Inflammatory macrophage (primary cell): ENCODE measurements around the gene FBLN2.

Experiments used
- DNase-seq, 2 donors: peaks; one replicate each; pipeline ENCODE4 v3.0.0-alpha.2; 2020 to 2022

Gene FBLN2

DNA sequence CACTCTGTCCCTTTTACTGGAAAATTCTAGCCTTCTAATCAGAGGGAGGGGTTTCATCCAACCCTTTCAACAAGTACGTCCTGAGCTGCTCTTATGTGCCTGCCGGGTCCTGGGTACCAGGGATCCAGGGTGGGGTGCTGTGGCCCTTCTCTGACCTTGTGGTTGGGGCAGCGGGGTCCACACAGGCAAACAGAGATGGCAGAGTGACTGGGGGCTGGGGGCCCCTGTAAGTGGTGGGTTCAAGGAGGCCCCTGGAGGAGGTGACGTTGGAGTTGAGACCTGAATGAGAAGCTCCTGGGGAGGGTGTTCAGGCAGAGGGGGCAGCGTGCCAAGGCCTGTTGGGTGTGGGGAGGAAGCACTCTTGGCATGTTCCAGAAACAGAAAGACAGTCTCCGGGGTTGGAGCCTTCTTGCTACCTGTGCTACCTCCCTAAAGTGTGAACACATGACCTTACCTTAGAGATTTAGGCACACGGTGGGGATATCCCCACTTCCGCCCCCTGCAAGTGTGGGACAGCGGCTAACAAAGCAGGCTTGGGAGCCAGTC is 78.1 kb downstream of the FBLN2 start:
- DNase-seq = no peak

DNA sequence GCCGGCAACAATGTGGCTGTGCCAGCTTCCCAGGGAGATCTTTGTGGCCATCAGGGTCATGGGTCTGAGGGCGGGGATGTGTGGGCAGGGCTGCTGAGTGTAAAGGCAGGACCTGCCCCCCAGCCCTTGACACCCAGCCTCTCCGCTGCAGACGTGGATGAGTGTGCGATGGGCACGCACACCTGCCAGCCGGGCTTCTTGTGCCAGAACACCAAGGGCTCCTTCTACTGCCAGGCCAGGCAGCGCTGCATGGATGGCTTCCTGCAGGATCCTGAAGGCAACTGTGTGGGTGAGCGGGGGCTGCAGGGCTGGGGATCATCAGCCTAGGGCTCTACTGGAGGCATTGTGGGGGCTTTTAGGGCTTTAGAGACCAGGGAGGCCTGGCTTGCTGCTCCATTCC is 78.8 kb downstream of the FBLN2 start:
- no peak for DNase-seq

DNA sequence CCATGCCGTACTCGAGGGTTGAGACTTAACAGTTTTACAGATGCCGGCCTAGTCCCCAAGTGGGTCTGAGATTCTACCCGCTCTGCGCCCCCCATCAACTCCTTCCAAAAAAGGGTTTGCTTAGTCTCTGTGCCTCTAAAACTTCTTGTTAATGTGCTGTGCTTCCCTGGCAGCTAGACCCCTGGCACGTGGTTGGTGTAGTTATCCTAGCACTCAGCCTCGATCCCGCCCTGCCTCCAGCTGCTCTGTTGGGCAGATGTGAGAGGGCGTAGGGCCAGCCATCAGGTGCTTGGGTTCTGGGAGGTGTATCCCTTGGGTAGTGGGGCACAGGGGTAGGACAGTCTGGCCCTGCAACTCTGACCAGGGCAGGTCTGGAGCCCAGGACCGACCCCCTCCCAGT is 79.5 kb downstream of the FBLN2 start:
- DNase-seq = no peak

DNA sequence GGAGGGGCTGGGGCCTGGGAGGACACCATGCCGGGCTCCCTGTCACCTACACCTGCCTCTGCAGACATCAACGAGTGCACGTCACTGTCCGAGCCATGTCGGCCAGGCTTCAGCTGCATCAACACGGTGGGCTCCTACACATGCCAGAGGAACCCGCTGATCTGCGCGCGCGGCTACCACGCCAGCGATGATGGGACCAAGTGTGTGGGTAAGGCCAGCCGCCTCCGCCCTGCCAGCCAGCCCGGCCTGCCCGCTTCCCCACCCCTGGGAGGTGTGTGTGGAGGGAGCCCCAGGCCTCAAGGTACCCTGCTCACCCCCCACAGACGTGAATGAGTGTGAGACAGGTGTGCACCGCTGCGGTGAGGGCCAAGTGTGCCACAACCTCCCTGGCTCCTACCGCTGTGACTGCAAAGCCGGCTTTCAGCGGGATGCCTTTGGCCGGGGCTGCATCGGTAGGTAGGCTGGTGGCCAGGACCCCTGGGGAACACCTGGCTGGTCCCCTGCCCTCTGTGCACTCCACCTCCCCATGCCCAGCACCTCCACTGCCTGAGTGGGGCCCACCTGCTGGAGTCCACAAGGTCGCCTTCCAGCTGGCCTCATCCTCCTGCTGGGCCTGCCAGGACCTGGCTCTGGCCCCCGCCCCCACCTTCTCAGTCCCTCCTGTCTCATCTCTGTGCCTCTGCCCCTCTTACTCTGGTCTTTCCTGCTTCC is 80.1 kb downstream of the FBLN2 start:
- DNase-seq = no peak

DNA sequence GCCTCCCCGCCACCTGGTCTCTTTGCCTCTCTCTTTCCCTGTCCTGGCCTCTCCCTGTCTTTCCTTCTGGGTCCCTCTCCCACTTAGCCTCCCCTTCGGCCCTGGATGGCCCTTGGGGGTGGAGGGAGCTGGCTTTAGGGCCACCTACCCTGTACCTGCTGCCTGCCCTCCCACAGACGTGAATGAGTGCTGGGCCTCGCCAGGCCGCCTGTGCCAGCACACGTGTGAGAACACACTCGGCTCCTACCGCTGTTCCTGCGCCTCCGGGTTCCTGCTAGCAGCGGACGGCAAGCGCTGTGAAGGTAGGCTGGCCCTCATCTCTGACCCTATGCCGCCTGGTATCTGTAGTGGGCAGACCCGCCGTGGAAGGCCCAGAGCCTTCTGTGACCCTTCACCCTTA is 80.7 kb downstream of the FBLN2 start:
- no peak for DNase-seq

DNA sequence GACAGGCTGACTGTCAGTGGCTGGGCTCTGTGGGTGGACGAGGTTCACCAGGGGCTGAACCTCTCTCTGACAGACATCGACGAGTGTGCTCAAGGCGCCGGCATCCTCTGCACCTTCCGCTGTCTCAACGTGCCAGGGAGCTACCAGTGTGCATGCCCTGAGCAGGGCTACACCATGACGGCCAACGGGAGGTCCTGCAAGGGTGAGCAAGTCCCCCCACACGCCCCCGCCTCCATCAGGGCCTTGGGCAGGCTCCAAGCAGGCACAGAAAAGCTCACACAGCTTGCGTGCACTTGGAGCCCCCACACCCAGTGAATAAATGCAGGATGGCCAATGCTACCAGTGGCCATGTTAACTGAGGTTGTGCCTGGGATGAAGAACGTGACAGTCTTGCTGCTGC is 82.3 kb downstream of the FBLN2 start:
- no peak for DNase-seq

DNA sequence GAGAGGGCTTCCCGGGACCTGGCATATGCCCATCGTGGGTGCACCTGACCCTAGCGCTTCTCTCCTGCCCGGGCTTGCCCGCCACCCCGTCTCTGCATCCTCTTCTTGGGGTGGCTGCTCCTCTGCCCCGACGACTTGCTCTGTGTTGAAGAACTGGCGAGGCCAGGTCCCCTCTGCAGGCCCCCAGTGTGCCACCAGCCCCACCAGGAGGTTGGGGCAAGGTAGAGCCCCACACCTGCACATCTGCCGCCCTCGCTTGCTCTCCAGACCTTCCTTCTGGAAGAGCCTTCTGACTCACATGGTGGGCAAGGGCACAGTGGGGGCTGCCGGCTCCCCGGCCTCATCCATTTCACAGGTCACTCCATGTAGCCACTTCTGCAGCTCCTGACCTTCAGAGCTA is 84.3 kb downstream of the FBLN2 start:
- DNase-seq = no peak

DNA sequence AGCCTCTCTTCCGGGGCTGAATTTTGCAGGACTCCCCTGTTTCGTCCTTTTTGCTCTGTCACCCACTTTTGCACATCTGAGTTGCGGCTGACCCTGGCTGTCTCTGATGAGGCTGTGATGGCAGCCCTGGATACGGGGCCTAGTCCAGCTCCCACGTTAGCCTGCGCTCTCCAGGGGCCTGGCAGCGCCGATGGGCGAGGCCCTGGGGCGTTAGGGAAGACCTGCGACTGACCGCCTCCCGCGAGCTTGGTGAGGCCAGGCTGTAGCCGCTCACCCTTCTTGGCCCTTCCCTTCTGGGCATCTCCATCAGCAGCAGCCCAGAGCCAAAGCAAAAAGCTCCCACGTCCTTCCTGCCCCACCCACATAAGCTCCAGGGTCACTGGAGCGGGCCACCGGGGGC is 85.2 kb downstream of the FBLN2 start:
- DNase-seq = no peak

DNA sequence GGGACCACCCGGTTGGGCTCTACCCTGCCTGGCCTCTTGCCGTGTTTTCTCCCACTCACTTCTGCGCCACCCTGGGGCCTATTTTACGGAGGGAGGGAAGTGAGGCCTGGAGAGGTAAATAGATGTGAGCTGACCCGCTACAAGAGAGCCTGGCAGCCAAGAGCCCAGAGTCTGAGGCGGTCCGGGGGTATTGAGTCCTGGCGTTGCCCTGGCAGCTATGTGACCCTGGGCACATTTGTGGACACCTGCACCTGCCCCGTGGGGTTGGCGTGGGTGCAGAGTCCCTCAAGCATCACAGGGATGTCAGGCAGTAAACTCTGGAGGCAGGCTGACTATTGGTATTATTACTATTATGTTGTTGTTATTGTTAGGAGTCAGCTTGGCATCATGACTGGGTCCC is 85.7 kb downstream of the FBLN2 start:
- DNase-seq = no peak

DNA sequence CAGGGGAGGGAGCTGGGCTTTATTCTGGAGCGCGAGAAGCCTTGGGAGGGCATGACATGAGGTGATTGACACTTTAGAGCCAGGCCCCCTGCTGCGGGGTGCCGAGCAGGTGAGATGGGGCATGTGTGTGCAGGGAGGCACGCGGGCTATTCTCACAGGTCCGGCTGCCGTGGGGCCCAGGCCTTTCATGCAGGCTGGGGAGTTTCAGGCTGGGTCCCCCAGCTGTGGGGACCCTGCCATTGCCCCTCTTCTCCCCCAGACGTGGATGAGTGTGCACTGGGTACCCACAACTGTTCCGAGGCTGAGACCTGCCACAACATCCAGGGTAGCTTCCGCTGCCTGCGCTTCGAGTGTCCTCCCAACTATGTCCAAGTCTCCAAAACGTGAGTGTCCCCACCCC is 87.3 kb downstream of the FBLN2 start:
- DNase-seq = no peak

DNA sequence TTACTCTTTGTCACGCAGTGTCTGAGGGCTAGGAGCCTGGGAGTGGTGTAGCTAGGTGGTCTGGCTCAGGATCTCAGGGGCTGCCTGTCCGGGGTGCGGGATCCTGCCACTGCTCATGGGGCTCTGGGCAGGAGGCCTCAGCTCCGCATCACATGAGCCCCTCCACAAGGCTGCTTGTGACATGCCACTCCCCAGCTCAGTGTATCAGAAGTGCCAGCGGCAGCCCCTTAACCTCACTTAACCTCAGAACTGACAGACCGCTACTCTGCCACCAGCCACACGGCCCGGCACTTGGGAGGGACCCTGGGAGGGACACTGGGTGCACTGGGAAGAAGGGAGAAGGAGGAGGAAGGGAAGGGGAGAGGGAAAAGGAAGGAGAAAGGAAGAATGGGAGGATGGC is 87.9 kb downstream of the FBLN2 start:
- DNase-seq = no peak

DNA sequence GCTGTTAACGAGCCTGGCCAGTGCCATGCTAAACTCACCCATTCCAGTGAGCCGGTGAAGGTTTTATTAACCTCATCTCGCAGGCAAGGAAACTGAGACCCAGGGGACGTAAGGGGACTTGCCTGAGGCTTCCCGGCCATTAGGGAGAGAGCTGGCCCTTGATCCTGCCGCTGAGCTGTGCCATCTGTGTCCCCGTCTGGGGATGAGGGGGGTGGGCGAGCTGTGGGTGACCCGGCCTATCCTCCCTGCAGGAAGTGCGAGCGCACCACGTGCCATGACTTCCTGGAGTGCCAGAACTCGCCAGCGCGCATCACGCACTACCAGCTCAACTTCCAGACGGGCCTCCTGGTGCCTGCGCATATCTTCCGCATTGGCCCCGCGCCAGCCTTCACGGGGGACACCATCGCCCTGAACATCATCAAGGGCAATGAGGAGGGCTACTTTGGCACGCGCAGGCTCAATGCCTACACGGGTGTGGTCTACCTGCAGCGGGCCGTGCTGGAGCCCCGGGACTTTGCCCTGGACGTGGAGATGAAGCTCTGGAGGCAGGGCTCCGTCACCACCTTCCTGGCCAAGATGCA is 88.5 kb downstream of the FBLN2 start:
- no peak for DNase-seq

DNA sequence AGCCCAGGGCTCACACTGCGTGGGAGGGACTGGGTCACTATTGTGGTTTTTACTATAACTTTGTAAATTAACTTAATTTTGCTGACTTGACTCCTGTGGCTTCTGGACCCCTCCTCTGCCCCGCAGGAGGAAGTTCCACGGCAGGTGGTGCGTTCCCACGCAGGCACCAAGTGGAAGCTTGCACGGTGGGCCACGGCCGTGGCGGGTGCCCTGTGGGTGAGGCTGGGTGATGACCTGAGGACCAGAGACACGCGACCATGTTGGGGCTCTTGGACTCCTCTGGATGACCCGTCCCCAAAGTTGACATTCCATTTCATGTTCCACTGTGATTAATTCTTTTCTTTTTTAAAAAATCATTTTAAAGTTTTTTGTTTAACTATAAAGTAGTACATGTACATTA is 89.0 kb downstream of the FBLN2 start:
- no peak for DNase-seq

DNA sequence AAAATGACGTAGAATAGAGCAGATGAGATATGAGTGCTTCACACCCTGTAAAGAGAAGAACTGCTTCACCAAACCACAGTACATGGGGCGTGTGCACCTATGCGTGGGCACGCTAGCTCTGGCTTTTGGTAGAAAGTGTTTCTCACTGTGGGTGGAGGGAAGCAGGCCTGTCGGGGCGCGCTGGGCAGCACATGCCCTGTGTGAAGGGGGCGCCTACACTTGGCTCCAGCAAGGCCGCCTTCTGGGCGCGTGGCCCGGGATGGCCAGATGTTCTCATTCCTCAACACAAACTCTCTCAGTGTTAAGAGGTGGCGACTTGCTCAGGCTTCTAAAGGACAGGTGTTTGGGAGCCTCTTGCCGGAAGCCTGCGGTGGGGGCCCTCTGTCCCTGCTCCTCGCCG is 90.0 kb downstream of the FBLN2 start:
- DNase-seq = no peak

DNA sequence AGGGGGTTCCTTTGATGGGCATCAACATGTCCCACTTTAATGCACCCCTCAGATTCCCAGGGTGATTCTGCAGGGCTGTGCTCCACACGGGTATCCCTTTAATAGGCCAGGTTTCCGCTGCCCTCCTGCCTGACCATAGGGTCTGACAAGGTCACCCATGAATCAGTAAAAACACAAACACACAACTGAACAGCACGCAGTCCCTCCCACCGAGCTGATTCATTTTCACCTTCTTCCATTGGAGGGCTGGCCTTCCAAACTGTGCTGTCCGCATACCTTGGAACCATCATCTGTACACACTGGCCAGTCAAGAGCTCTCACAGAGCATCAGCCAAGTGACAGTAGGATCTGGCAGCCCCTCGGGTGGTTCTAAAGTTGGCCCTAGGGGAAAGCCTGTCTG is 93.7 kb downstream of the FBLN2 start:
- no peak for DNase-seq

DNA sequence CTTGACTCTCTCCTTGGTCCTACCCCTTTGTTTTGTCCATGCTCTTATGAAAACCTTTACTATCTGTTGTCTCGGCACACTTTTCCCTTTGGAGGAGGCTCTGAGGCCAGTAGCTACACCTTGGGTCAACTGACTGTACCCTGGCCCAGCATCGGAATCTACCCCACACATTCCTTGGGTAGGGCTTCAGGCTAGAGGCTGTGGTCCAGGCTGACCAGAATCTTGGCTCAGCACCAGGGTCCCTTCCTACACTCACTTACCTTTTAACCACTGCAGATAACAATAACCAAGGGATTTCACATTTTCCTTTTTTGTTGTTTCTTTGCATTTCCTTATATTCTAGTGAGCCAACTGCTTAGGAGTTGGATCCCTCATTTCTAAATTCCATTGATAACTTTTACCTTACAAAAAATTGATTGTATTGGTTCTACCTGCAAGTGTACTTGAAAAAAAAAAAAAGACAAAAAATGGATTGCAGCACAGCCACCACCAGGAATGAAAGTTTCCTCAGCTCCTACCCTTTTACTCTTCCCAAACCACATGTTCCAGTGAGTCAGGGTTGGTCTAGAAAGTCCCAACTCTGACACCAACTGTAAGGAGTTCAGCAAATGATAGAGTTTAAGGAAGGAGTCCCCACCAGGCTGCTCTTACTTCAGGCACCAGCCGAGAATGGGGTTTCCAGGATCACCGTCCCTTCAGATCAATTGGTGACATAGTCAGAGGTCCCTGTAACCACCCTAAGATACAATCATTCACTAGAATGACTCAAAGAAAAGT is 95.6 kb downstream of the FBLN2 start:
- DNase-seq = no peak

DNA sequence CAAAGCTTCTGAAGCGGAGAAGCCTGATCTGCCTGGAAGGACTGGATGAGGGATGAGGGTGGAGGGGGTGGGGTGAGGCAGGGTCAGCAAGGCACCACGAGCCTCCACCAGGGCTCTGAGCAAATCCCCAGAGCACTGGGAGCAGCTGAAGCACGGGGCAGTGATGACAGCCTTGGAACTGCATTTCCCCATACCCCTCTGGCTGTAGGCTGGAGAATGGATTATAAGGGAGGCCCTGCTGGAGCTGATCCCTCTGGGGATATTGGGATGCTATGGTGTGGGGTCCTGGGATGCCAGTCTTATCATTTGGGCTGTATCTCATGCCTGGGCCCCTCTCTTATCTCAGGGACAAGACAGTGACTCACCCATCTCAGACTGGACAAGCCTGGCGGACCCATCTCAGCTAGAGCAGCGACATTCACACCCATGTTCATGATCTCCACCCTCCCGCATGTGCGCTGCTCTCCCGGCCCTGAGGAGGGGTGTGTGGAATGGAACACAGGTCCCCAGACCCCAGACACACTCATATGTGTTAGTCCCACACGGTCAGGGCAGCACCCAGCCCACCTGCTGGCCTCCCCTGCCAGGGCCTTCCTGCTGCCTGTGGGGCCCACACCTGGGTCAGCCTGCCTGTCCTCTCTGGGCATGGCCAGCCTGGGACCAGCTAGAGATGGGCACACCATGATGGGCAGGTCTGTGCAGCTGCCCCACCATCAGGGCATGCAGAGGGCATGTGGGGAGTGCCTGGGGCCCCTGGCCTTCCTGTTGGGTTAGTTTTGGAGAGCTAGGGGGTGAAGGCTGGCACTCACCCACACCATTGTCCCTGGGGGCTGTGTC is 97.1 kb downstream of the FBLN2 start:
- DNase-seq = no peak

DNA sequence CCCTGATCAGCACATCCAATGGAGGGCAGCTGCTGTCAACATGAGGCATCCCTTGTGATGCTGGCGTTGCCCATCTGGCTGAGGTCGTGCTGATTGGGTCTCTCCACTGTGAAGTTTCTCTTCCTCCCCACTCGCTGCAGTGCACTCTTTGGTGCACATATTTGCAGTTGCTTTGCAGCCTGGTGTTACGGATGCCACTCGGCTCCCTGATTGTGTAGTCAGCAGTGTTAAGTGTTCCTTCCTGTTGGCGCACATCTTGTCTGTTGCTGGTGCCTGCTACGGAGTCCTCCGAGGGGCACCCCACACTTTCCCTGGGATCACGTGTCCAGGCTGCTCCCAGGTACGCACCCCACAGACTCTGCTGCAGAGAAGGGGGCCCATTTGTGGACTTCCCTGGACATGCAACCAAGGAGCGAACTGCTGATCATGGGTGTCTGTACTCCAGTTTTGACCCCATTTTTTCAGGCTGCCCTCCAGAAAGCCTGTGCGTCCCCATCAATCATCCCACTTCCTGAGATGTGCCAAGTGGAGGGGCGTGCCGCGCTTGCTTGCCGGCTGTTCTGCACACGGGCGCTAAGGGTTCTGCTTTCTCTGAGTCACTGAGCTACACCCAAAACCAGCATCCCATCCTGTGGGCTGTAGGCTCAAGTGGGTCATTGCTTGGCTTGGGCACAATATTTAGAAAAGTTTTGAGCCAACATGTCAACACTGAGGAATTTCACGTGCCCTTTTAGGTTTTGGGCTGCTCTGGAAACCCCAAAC is 98.6 kb downstream of the FBLN2 start:
- DNase-seq = peak; percentile 50 to 54

DNA sequence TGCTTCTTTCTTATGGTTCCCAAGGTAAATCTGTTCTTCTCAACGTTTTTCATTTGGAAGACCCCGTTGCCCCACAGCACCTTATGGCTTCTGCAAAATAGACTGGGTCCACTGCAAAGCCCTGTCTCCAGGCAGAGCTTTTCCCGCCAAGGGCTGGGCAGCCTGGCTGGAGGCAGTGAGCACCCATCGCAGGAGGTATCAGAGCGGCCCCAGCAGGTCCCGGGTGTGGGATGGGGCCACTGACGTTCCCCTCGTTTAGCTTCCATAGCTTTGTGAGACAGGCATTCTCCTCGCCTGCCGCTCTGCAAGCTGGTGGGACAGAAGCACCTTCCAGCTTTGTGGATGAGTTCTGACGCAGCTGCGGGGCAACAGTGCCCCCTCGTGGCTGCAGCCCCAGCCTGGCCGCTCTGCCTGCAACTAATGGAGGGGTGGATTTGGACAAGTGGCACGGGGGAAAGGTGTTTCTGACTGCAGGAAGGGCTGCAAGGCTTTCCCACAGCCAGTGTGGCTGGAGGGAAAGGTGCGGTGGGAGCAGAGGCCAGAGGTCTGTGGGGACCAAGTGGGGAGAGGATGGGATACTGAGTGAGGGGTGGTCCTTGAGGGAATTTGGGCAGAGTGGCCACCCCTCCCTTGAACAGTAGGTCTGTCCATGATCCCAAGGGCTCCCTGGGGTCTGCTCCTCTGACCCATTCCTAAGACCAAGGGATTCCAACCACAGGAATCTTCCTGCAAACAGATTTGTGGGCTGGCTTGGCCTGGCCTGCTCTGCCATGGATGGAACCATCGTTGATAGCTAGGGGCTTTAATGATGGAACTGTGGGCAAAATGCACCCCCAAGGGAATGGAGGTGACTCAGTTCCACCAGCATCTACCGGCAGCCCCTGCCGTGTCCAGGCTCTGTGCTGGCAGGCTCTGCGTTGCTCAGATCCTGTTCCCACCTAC is 99.4 kb downstream of the FBLN2 start:
- peak; percentile 67 to 77 for DNase-seq

DNA sequence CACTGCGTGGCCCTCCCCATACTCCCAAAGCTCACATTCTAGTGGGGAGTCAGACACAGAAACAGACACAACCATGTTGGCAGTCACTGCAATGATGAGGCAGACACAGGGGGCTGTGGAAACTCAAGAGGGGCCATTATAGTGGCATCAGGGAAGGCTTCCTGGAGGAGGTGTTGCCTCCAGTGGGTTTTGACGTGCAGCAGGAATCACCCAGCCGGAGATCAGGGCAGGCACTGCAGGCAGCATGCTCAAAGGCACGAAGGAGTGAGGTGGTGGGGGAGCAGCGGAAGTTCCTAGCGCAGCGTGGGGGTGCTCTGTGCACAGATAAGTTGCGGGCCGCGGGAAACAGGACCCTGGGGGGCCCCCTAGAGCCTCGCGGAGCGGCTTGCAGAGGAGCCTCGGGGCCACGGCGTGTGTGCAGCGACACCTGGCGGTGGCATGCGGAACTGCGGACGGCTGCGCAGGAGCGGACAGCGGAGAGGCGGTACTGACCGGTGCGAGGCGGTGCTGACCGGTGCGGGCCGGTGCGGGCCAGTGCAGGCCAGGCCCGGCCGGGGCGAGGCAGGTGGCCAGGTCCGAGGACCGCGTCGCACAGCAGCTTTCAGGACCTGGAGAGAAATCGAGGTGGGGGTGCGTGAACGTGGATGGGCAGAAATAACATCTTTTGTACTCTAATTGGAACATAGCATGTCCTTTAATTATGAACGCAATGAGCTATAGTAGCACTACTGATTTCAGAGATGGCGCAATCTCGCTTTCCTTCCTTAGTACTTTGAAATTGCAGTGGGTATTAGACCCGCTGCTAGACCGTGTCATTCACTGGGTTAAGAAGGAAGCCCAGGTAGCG is 101.5 kb downstream of the FBLN2 start:
- peak; percentile 80 to 83 for DNase-seq
